ENCODE data around the gene PTPN5.
"Not testable (repeated sequence)": the region's sequence is repeated elsewhere in the genome, so short reads cannot be mapped to it uniquely, and the experiment has no call there.

PTPN5 gene

DNA sequence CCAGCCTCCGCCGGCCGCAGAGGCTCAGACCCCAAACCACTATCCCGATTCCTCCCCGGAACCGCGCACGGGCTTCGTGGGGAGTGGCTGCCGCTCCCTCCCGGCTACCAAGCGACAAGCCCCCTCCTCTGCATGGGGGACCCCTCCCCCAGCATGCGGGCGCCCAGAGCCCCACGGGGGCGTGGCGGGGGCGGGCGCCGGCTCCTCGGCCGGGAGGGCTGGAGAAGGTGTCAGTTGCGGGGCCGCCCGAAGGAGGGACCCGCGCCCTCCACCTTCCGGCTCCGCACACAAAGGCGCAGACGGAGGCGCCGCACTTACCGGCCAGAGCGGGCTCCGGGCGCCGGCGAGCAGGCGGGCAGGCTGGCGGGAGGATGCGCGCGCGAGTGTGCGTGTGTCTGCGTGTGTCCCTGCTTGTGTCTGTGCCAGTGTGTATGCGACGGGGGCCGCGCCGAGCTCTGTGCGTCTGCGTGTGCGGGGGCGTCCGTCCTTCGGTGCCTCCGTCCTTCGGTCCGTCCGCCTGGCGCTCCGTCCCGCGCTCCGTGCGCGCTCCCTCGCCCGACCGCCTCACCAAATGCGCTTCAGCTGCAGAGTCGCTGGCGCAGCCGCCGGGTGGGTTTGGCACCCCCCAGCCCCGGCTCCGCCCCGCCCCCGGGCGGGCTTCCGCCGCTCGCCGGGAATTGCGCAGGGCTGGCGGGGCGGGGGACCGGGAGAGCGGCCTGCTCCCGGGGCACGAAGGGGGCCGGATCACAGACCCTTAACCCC lies at the start of gene PTPN5:
Gene PTPN5, minus strand, starts transcription at position 592 of the 762 bp plus-strand sequence. CDS start 19,840 bp downstream, outside the sequence.
- DNase-seq = no peak

DNA sequence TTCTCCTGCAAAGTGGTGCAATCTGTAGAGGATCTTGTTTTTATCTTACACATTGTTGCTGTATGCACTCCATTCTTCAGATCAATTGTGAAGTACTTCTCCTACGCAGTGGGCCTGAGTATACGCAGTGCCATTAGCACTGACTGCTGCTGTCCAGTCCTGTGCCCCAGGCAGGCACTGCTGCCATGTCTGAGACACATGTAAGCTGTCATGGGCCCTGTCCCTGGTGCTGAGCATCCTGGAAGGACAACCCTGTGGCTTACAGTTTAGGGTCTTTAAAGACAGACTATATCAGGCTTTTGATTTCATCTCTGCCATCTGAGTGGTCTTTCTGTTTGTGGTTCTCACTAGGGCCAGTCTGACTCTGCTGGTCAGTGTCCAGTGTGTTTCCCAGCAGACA lies 44.8 kb upstream of the PTPN5 start:
- DNase-seq = no peak

DNA sequence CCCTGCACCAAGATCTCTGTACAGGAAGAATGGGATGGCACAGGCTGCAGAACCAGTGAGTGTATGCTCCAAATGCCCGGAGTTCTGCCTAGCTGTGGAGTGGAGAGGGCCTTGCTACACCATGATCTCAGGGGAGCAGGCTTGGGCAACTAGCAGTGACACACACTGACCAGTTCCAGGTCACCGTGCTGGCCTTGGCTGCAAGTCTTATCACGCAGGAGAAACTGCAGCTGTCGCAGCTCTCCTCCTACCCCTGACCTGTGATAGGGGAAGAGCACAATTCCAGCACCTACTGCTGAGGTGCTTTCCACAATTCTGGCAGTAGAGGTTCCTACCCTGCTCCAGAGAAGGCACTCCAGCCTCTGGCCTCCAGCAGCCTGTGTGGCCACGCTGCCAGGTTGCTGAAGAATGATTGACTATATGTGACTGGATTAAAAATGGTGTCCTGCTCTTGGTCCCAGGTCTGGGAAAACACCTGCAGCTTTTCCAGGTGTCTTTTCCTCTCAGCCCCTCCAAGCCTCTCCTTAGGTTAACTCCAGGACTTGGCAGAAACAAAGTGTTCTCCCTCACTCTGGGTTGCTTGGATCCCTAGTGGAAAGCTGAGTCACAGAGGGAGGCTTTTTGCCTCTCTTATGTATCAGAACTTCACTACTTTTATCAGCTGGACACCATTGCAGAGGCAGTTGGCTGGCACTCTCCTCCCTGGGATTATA lies 43.3 kb upstream of the PTPN5 start:
- DNase-seq = no peak

DNA sequence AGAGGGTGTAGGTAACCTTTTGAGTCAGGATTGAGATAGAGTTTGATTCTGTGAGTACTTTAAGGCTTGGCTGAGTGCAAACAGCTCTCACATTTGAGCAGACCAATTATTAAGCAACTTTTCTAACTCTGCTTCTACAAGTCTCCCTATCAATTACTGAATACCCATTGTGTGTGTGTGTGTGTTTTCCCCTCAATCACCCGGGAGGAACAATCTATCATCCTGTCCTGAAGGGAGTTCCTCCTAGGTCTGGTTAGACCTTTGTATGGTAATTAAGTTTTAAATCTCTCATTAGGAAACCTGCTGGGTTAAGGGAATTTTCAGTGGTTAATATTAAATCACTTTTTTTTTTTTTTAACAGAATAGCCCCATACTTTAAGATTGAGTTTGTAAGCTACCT lies 28.6 kb upstream of the PTPN5 start:
- DNase-seq = not testable (repeated sequence)

DNA sequence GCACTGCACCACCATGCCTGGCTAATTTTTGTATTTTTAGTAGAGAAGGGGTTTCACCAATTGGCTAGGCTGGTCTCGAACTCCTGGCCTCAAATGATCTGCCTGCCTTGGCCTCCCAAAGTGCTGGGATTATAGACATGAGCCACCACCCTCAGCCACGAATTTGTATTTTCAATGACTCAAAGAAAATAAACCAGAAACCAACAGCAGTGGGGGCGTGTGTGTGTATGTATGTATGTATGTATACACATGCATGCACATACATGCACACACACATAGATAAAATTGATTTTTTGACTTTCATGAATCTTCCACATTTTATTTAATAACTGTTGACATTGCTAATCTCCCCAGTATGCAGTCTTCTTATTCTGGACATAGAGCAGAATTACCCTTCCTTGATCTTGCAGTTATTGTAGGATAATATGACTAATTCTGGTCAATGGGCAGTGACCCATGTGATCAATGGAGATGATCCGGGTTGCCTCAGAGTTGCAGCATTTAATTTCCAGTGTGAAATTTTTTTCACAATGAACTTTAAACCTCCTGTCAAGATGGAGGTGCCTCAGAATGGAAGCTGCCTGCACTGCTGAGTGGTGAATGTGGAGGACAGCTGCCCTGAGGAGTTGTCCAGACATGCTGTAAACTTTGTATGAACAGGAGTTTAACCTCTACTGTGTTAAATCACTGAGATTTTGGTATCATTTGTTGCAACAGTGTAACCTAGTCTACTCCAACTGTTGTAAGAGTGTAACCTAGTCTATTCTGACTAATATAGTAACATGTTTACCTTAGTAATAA lies 12.8 kb upstream of the PTPN5 start:
- DNase-seq = no peak

DNA sequence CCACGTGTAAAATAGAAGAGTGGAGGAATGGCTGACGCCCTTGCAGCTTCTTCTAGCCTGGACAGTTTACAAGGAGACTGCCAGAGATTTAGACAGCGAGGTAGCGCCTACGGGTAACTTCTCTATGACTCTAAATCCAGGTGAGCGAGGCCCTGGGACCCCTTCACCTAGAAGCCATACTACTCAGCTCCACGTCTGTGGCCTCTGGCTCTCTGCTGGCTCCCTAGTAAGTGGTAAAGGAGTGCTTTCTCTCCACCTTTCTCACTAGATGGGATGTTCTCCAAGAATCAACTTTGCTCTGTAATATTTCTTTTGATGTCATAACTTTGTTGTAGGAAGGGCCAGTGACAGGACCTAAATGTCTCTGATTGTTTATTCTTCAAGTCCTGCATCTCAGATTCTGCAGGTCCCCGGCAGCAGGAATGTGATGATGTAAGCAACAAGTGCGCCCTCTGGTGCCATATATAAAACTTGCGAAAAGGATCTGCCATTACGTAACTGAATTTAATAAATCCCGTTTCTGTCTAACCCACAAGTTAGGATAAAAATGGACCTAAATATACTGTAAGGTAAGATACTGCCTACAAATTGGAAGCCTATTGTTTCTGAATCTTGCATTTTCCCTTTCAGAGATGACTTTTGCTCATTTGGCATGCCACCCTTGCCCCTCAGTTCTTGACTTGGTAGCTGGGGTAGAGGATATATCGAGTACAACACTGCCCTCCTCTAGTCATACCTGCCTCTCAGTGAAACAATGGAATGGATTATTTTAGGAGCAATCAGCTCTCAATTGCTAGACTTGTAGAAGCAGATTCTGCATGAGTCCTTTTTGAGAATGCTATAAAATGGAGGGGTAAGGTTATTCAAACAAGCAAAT lies 11.0 kb upstream of the PTPN5 start:
- DNase-seq = no peak

DNA sequence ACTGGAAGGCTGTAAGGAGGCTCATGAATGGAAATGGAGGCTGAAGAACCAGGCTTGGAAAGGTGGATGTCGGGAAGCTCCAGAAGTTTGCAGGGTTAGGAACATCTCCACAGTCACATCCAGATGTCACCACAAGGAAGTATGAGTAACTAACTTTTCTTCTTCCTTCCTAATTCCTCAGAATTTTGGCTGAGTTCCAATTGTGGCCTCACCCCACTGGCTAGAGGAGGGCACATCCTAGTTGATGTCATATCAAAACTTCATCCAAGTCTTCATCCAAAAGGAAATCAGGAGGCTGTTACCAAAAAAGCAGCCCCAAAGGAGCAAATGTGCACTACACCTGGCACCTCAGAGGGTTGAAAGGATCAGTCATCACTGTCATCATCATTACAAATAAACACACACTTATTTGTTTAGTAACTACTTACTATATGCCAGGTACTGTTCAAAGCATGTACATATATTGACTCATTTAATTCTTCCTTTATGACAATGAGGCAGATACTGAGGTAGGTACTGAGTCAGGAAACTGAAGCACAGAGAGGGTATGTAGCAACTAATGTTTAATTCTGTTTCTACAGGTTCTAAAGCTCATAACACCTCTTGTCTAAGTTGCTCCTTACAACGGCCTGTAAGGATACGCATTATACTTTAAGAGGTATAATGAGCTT lies 7.3 kb upstream of the PTPN5 start:
- DNase-seq = no peak

DNA sequence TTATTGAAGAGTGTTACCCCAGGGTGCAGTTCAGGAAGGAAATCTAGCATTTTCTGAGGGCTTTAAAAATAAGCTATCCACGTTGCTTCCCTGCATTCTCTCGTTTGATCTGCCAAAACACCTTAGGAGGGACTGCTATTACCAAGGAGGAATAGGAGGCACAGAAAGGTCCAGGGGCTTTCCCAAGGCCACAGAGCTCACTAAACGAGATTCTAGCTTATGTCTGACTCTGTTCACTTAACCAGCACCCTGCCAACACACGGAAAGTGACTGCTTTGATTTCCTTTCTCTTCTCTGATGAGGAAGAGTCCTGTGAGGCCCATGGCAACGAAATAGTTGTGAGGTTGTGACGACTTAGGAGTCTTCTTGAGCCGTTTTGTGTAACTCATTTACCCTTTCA lies 3.4 kb upstream of the PTPN5 start:
- no peak for DNase-seq

DNA sequence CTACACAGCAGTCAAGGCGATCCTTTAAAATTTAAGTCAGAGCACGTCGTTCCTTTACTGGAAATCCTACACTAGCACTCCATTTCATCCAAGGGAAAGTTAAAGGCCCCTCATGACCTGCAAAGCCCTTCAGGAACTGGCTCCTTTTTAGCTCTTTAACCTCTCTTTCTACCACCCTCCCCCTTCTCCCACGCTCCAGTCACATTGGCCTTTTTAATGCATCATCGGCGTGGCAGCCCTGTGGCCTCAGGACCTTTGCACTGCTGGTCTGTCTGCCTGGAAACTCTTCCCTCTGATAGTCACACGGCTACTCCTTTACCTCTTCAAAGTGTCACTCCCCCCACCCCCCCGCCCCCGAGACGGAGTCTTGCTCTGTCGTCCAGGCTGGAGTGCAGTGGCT lies 1.2 kb upstream of the PTPN5 start:
- DNase-seq = no peak

DNA sequence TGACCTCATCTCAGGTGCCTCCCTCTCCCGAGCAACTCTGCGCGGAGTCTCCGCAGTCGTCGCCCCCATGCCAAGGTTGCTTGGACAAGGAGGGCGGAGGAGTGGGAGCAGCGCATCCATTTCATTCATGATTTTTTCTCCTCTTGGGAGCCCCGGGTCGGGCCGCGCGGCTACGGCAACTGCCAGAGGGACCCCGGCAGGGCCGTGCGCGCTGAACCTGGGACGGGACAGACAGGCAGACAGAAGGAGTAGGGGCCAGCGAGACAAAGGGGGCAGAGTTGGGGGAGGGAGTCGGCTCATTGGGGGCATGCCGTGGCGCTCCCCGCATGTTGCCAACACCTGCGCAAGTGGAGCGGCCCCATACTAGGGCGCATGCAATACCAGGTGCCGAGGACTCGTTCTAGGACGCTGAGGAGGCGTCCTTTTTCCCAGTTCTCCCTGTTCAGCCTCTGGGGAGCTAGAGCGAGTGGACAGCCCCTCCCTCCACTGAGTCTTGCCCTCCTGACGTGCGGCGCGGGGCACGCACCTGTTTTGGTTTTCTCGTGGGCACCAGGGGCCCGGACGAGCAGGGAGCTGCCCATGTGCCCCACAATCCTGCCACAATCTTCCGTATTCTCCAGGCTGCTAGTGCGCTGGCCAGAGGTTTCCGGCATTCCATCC lies 501 bp upstream of the PTPN5 start:
- DNase-seq = no peak

DNA sequence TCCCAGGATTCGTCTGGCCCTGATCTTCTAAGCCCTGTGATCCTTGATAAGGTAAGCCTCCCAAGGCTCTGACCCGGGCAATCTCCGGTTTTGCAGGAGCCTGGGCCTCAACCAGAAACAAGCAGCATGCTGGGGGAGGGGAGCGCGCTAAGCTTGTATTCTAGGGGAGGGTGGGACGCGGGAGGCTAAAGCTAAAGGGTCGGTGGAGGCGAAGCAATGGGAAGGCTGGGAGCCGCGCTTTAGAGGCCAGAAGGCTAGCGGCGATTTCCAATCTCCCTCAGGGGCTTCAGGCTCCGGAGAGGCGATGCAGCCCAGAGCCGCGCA lies 753 bp downstream of the PTPN5 start:
- no peak for DNase-seq

DNA sequence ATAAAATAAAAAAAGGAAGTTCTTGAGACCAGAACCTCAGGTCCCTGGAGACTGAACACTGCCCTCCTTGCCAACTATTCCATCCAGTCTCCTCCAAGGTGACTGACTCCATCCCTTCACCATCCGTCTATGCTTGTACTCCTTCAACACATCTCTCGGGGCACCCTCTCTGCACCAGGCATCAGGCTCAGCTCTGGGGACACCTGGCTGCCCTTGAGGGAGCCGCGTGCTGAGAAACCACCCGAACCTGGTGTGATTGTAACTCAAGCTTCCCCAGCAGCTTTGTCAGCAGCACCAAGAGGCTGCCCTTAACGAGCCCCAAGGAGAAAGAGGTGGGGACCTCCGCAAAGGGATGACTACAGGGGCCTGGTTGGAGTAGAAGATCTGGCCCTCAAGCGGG lies 1.7 kb downstream of the PTPN5 start:
- DNase-seq = no peak

DNA sequence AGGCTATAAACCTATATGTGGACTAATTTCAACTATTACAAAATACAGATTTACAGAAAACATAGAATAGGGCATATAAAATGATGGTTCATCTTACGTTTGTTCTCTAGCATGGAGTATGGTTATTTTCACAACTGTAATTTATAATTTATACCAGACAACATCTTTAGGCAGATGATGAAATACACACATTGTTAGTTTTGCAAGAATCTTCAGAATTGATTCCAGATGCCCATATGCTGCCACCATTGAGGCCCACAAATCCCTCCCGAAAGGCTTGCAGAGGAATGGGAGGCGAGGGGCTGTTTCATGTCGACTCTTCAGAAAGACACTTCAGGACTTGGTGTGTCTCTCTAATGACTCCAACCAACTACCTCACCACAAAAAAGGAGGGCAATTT lies 6.2 kb downstream of the PTPN5 start:
- no peak for DNase-seq

DNA sequence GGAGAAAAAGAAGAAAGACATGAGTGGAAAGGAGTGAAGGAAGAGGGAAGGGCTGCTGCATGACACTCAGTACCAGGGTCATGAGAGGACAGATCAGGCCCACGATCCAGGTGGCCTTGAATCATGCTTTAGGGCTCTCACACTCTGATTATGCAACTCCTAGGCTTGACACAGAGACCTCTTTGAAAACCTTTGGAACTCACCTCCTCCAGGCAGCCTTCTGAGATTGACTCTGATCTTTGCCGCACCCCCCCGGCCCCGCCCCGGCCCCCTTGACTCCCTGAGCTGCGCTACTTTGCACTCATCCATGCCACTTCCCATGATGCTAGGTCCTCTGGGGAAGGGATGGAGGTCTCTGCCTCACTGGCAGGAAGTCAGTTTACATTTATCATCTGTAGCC lies 10.7 kb downstream of the PTPN5 start:
- DNase-seq = no peak

DNA sequence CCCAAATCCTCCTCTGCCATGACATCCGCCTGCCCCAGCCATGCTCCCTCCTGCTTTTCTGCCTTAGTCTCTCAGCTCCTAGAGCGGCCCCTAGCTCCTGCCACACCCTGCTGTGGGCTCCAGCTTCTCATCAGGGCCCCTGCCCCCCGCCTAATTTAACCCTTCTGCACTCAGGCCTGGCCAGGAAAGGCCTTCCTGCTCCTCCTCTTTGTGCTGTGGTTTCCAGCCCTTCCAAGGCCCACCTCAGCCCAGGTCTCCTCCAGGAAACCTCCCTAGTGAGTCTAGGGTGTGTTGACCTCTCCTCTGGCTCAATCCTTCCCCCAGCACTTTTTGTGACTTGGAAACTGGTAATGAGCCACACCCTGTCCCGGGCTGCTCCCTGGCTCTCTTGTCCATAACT lies 11.3 kb downstream of the PTPN5 start:
- no peak for DNase-seq

DNA sequence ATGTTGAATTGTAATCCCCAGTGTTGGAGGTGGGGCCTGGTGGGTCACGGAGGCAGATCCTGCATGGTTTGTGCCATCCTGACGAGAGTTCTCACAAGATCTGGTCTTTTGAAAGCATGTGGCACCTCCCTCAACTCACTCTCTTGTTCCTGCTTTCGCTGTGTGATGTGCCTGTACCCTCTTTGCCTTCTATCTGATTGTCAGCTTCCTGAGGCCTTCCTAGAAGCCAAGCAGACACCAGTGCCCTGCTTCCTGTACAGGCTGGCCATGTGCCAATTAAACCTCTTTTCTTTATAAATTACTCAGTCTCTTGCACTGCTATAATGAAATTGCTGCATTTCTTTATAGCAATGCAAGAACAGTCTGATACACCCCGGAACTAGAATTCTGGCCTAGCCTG lies 13.1 kb downstream of the PTPN5 start:
- DNase-seq = no peak

DNA sequence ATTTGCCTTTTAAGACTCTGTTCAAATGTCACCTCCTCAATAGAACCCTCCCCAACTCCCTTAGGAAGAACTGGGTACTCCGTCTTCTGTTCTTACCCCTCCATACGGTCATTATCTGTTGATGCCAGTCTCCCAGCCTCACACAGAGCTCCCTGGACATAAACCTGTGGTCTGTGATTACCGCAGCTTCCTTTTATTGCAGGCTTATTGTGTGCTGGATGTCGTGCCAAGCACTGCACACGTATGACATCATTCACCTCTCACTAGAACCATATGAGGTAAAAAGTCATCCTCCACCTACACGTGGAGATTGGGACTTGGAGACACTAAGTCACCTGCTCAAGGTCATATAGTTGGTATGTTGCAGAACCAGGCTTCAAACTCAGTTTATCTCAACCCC lies 15.3 kb downstream of the PTPN5 start:
- no peak for DNase-seq

DNA sequence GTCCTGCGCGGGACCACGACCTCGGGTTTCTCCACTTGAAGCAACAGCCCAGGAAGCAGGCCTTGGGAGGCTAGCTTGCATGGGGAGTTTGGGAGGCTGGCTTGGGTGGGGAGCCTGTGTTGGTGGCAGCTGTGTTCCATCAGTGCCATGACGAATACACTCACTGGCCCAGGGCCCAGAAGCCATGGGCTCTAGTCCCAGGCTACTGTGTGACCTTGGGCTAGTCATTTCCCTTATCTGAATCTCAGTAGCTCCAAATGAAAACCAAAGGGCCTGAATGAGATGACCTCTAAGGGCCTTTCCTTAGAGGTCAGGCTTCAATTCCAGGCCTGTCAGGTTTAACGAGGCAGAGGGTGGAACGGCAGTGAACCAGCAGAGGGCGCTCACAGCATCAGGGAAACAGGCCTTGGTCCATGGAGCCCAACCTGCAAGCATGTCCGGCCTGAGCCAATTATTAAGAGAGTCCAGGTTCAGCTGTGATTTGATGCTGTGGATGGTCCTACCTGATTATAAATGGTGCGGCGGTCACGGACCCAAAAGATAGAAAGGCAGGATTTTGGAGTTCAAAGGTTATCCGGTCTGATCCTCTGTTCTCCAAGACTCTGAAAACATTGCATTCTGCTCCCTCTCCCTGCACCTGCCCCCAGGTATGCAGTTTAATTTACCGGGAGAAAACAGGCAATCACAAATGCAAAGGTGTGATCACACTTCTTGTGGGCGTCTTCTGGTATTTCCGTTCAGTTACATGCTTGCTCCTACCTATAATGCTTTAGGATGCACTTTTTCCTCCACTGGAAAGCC lies 15.9 kb downstream of the PTPN5 start:
- no peak for DNase-seq

DNA sequence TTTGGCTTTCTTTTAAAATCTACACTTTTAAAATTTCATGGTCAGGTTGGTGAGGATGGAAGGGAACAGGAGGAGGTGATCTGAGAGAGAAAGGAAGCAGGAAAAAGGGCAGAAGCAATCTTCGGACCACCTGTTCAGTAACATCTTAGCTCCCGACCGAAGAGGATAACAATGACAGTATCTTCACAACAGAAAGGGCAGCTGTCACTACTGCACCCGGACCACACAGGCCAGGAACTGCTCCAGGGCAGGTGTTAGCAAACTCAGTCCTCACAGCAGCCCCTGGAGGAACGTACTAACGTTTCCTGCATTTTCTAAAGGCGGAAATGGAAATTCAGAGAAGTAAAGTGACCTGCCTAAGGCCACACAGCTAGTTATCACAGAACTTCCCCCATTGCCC lies 16.8 kb downstream of the PTPN5 start:
- DNase-seq = no peak

DNA sequence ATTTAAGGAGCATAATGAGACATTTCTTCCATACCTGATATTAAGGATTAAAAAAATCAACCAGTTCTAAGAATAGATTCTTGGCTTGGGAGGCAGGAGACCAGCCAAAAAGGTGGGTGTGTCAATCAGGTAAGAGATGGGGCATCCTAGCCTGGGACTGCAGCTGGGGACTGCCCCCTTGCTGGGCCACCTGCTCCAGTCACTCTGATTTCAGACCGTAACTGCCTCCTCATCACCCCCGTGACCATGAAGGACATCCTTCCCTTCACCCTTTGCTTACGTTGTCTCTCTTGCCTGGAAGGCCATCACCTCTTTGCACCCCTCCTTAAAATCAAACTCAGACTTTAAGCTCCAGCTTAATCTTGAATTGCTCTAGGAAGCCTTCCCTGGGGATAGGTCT lies 17.9 kb downstream of the PTPN5 start:
- DNase-seq = no peak

DNA sequence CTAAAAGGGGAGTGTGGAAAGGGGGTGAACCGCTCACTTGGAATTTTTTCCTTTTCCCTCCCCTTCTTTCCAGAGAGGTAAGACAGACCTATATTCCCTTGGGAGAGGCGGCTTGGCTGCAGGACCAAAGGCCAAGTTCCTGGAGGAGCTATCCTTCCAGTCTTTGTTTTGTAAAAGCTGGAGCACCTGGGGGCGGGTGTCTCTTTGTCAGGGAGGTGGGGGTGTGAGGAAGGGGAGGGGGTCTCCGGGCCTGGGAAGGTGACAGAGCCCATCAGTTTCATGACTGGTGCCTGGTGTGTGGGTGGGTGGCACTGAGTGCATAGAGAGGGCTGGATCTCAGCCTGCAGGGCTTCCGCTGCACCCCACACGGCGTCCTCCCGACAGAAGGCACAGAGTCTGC lies 18.5 kb downstream of the PTPN5 start:
- DNase-seq = no peak

Data from NCI-H1417 treated with DMSO at 0.1 percent for 48 hours (cell line).